Thyroid gland (tissue), 4 donors: ENCODE data around the gene SEMA4D. TPM values are rescaled to one million over a fixed set of nuclear protein-coding genes. Genes with fewer than 3 reads are reported as not detected.

ENCODE experiments used
- DNase-seq, 2 donors: peaks; one replicate each; pipeline ENCODE4 v3.0.0-alpha.2; 2019
- H3K27ac ChIP-seq, 3 donors: fragments of 200-600 bp; sonication (generic); 1 replicate in 2 of 3; 2 replicates in 1 of 3; pipeline ENCODE4 v1.5.1; 2016 to 2019; ENCODE audit warnings: mild to moderate bottlenecking in 1 of 3, moderate library complexity in 1 of 3
- H3K27me3 ChIP-seq: fragments of 200-600 bp; sonication (generic); one replicate; pipeline ENCODE4 v1.5.1; 2019
- H3K36me3 ChIP-seq, 2 donors: fragments of 200-600 bp; sonication (generic); one replicate each; pipeline ENCODE4 v1.5.1; 2016 to 2019
- H3K4me1 ChIP-seq, 2 donors: fragments of 200-600 bp; sonication (generic); one replicate each; pipeline ENCODE4 v1.5.1; 2017 to 2019
- H3K4me3 ChIP-seq, 3 donors: fragments of 200-600 bp; sonication (generic); replicated peaks in 1 of 3; 1 replicate in 2 of 3; 2 replicates in 1 of 3; pipeline ENCODE4 v1.5.1; 2016; ENCODE audit warnings: mild to moderate bottlenecking in 1 of 3
- H3K9me3 ChIP-seq: fragments of 200-600 bp; sonication (generic); one replicate; pipeline ENCODE4 v1.5.1; 2017
- POLR2A ChIP-seq, 2 donors: fragments of 450-650 bp; IDR thresholded peaks; one replicate each; pipeline ENCODE4 v1.6.1; 2017; ENCODE audit warnings: antibody characterized with exemption in 2 of 2, mild to moderate bottlenecking in 2 of 2, moderate library complexity in 1 of 2
- WGBS, 2 donors: methylation state at CpG; one replicate each; pipeline ENCODE4 v1.1.5; 2017; 5-methylcytosine and 5-hydroxymethylcytosine counted together
- intact Hi-C: fragments of 100-400 bp; cut with DNase I; formaldehyde crosslinking; loops from one replicate; pipeline ENCODE4 v1.15.1; 2023
- total RNA-seq, 4 donors: library from RNA; depleted of rRNA; stranded (reverse); fragments of >200 nt; gene quantifications; one replicate each; pipeline ENCODE4 v1.2.3, GENCODE V29; 2016
- TF ChIP-seq, protein P1 (sequence below), 6 experiments: fragments of 200-600 bp in 3 of 6; fragments of 450-650 bp in 3 of 6; sonication (generic) in 3 of 6; IDR thresholded peaks; one replicate each; pipeline ENCODE4 v1.5.1; 2016 to 2019; ENCODE audit warnings: antibody characterized with exemption in 6 of 6, mild to moderate bottlenecking in 2 of 6, inconsistent platforms in 1 of 6, moderate library complexity in 1 of 6

Gene SEMA4D
- total RNA-seq, 4 donors from 2014 or later = 19.9 to 29.6 (median 28.9) TPM

DNA sequence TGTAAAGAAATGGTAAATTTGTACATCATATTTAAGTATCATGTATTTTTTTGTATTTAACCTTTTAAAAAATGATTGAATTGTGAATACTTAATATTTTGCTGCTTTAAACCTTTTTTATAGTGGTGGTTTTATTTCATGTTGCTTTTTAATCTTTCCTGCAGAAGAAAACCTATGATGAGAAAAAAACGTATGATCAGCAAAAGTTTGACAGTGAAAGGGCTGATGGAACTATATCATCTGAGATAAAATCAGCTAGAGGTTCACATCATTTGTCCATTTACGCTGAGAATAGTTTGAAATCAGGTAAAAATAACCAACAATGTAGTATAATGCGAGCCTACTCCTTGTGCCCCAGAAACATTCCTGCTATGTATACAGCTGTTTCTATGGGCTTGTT lies 172.2 kb downstream of the SEMA4D start:
- Histone ChIP-seq H3K27ac (no peak overlapping the region), H3K4me3 (no peak overlapping the region), H3K27me3 (no peaks in the 10 kb centered on the region), H3K36me3 (peaks cover 18 to 27% of the 10 kb centered on the region in 2 donors), H3K9me3 (no peaks in the 10 kb centered on the region), H3K4me1 (peaks cover 3 to 12% of the 10 kb centered on the region in 2 donors)
- 91 to 93% methylated on average over 3 of the region's 3 CpGs for WGBS, 2 donors
- no peak for TF ChIP-seq POLR2A (IDR thresholded peaks at IDR 0.05)
- TF ChIP-seq, protein P1, sequence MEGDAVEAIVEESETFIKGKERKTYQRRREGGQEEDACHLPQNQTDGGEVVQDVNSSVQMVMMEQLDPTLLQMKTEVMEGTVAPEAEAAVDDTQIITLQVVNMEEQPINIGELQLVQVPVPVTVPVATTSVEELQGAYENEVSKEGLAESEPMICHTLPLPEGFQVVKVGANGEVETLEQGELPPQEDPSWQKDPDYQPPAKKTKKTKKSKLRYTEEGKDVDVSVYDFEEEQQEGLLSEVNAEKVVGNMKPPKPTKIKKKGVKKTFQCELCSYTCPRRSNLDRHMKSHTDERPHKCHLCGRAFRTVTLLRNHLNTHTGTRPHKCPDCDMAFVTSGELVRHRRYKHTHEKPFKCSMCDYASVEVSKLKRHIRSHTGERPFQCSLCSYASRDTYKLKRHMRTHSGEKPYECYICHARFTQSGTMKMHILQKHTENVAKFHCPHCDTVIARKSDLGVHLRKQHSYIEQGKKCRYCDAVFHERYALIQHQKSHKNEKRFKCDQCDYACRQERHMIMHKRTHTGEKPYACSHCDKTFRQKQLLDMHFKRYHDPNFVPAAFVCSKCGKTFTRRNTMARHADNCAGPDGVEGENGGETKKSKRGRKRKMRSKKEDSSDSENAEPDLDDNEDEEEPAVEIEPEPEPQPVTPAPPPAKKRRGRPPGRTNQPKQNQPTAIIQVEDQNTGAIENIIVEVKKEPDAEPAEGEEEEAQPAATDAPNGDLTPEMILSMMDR (IDR thresholded peaks at IDR 0.05) = no peak
- no peak for DNase-seq
- intact Hi-C loops = loop anchor here (10.0 kb wide), 1 partner anchor 229 kb away; no protein-coding TSS in a partner anchor

DNA sequence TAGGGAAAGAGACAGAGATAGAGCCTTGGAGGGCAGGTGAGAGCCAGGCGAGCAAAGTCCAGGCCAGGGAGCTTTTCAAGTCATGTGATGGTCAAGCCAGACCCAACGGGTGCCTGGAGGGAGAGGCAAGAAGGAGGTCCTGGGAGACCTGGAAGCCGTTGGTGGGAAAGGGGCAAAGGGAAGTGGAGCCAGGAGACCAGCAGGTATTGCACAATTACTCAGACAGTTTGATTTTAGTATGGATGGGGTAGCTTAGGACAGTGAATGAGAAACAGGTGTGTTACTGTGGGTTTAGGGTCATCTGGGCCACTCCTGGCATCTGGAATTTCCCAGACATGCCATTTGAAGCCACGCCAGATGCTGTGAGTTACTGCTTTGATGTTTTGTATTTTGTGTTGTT lies 174.5 kb downstream of the SEMA4D start:
- TF ChIP-seq, protein P1 (IDR thresholded peaks at IDR 0.05) = no peak
- H3K4me1 ChIP-seq = peaks cover 12 to 24% of the 10 kb centered on the region in 2 donors
- no peaks in the 10 kb centered on the region for H3K9me3 ChIP-seq
- H3K27me3 ChIP-seq = no peaks in the 10 kb centered on the region
- 78 to 79% methylated on average over 4 of the region's 4 CpGs for WGBS, 2 donors
- intact Hi-C loops = loop anchor here (10.0 kb wide), 1 partner anchor 231 kb away; no protein-coding TSS in a partner anchor
- DNase-seq = no peak
- H3K36me3 ChIP-seq = peaks cover 0 to 4% of the 10 kb centered on the region in 2 donors
- H3K27ac ChIP-seq = no peak overlapping the region
- no peak overlapping the region for H3K4me3 ChIP-seq

DNA sequence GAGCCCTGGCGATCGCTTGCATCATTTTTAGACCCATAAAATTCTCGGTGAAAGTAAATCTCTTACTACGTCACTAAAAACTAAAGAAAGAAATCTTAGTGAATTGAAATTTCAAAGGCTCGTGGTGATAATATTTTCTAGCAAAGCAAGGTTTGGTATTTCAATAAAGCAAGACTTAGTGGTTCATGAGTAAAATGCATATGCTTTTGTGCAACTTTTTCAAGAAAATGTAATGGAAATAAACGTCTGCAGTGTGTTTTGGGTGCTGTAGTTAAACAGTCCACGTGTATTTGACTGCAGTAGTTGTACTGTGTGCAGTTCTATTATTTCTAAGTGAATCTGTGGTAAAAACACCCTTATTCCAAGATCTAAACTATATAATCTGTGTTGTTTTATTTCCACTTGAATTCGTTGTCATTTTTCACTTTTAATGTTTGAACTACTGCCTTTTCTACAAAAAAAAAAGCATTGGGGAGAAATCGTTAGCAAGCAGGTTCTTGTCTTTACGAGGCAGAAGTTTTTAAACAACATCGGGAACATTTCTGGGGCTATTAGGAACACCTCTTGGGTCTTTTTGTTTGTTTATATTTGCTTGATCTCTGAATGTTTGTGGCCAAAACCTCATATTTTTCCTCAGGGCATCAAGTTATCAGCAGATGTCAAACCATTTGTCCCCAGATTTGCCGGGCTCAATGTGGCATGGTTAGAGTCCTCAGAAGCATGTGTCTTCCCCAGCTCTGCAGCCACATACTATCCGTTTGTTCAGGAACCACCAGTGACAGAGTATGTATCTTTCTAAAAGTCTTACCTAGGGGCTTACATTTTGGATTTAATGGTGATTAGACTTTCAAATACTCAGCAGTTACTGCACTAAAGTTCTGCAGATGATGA lies 178.7 kb downstream of the SEMA4D start:
- peak overlapping the region; percentile 95 to 100 (median 99) for H3K27ac ChIP-seq
- H3K4me3 ChIP-seq = peak overlapping the region in 2 of 3 donors; percentile 37 to 75
- intact Hi-C loops = no loop called here
- H3K4me1 ChIP-seq = peaks cover 12 to 30% of the 10 kb centered on the region in 2 donors
- WGBS, 2 donors = 3 to 5% methylated on average over 13 of the region's 13 CpGs
- H3K27me3 ChIP-seq = no peaks in the 10 kb centered on the region
- DNase-seq = no peak
- H3K9me3 ChIP-seq = no peaks in the 10 kb centered on the region
- no peak for TF ChIP-seq POLR2A (IDR thresholded peaks at IDR 0.05)
- TF ChIP-seq, protein P1 (IDR thresholded peaks at IDR 0.05) = peak in 2 of 6 experiments; percentile 56 to 74
- H3K36me3 ChIP-seq = no peaks in the 10 kb centered on the region

DNA sequence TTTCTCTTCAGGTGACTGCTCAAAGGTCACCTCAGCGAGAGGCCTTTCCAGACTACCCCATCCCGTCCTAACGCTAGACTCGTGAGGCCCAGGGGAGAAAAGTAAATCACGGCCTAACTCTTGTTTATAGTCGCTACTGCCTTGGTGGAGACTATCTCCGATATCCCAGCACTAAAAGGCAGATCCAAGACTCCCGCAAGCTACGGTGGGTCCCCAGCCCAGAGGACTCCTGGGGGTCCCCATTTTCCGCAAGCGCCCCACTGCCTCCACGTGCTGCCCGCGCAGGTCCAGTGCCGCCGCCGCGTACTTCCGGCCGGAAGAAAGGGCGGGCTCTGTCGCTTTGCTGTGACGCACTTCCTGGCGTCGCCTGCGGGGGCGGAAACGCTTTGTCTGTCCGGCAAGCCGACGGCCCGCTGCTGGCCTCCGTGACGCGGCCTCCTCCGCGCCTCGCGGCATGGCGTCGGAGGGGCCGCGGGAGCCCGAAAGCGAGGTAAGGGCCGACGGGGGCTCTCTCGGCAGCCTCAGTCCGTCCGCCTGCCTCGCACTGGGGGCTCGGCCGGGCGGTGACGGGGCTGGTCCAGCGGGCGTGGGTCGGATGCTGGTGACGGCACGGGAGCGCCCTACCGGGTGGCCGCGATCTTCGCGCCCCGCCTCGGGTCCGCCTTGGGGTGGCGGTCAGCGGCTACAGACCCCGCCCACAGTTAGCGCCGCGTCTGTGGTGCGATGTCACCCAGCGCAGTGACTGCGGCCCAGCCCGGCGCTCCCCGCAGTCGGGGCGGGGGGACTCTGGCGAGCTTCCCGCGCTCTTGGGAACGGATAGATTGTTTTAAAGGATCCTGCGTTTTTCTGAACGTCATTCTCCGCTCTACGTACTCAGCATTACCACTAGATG lies 179.5 kb downstream of the SEMA4D start, which contains the start of gene SECISBP2:
SECISBP2 (plus strand) TSS at position 378 of the 892 bp plus-strand sequence; CDS start at position 455, 77 bp downstream.
- peak; percentile 93 to 98 for TF ChIP-seq POLR2A (IDR thresholded peaks at IDR 0.05)
- TF ChIP-seq, protein P1 (IDR thresholded peaks at IDR 0.05) = peak in 4 of 6 experiments; percentile 67 to 82 (median 73)
- Histone ChIP-seq H3K27ac (peak within 1 kb of the TSS; percentile 95 to 100 (median 99)), H3K36me3 (no peaks in the 10 kb centered on the region), H3K4me1 (peaks cover 12 to 27% of the 10 kb centered on the region in 2 donors), H3K4me3 (peak within 1 kb of the TSS; percentile 17 to 75 (median 37)), H3K27me3 (no peaks in the 10 kb centered on the region), H3K9me3 (no peaks in the 10 kb centered on the region)
- 0% methylated on average over 17 to 19 of the region's 91 CpGs for WGBS, 2 donors
- intact Hi-C loops = no loop called here
- peak; percentile 98 for DNase-seq
